SK-N-SH treated with all-trans-retinoic acid at 6 μM for 48 hours (cell line): ENCODE results near the gene CDKN2D.

Experiments
- BACH2 ChIP-seq: fragments of 250-450 bp; sonication (Bioruptor Pico); IDR thresholded peaks from 2 replicates; pipeline ENCODE4 v1.9.0; 2021; ENCODE audit warnings: mild to moderate bottlenecking, borderline replicate concordance
- ISL1 ChIP-seq: fragments of 250-450 bp; sonication (Bioruptor Pico); IDR thresholded peaks from 2 replicates; pipeline ENCODE4 v2.1.2; 2022; ENCODE audit warnings: mild to moderate bottlenecking, moderate library complexity
- PPARA ChIP-seq: fragments of 250-450 bp; sonication (Bioruptor Pico); IDR thresholded peaks from 2 replicates; pipeline ENCODE4 v1.5.0; 2020; ENCODE audit warnings: mild to moderate bottlenecking, borderline replicate concordance

DNA sequence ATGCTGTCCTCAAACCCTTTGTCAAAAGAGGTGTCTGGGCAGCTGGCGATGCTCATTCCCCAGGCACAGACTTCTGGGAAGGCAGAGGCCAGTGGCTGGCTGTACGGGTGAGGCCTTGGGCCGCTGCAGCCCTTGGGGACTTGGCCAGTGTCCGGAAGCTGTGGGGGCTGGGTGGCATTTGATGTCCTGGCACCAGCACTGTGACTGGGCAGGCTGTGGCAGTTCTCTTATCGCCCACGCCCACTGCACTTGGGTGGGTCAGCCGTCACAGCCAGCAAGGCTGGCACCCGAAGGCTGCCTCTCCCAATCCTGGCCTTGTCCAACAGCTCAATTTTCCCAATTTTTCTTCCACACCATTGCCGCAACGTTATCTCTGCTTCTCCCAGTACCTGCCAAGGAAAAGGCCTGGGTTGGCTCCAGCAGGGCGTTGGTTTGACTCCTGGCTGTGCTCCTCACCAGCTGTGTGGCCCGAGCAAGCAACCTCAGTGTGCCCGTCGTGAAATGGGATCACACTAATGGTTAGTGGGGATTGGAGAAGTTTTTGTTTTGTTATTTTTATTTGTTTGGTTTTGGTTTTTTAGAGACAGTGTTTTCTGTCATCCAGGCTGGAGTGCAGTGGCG lies 43.8 kb upstream of the CDKN2D start:
- TF ChIP-seq BACH2 (CRISPR knock-in tag), result no peak
- no peak for TF ChIP-seq PPARA (CRISPR knock-in tag)
- TF ChIP-seq ISL1 (CRISPR knock-in tag), result no peak
